SU-DHL-6 (cell line): Measurements from ENCODE around the gene ATRN.

ENCODE experiments used
- EZH2phosphoT487 ChIP-seq: fragments of 200-600 bp; sonication (generic), shearing (Covaris generic); conservative IDR thresholded peaks from 2 replicates; pipeline ENCODE4 v1.6.1; 2018; ENCODE audit warnings: mild to moderate bottlenecking, antibody characterized with exemption, low read length, moderate library complexity, mixed read lengths
- TF ChIP-seq, protein P1 (sequence below): fragments of 200-600 bp; sonication (generic); IDR thresholded peaks from one replicate; pipeline ENCODE4 v1.5.1; 2017; ENCODE audit warnings: antibody characterized with exemption, mild to moderate bottlenecking, low read length, moderate library complexity; ENCODE audit not compliant: insufficient read depth, poor library complexity, severe bottlenecking

DNA sequence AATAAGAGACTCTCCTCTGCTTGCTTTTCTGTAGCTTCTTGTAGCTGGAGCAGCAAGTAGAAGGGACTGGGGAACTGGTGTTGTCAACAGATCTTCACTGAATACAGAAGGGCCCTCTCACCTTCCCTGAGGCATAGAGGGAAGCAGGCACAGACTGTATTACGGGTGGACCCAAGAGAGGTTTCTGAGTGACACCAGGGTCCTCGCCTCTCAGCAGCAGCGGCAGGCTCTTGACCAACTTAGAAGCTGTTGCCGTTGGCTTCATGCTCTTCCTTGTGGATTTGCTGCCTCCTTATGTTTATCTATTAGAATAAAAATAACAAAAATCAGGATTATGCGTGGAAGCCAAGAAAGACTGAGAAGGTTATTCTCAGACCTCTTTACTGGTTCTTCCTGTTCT is 160.7 kb downstream of the ATRN start:
- no peak for TF ChIP-seq EZH2phosphoT487
- TF ChIP-seq, protein P1, sequence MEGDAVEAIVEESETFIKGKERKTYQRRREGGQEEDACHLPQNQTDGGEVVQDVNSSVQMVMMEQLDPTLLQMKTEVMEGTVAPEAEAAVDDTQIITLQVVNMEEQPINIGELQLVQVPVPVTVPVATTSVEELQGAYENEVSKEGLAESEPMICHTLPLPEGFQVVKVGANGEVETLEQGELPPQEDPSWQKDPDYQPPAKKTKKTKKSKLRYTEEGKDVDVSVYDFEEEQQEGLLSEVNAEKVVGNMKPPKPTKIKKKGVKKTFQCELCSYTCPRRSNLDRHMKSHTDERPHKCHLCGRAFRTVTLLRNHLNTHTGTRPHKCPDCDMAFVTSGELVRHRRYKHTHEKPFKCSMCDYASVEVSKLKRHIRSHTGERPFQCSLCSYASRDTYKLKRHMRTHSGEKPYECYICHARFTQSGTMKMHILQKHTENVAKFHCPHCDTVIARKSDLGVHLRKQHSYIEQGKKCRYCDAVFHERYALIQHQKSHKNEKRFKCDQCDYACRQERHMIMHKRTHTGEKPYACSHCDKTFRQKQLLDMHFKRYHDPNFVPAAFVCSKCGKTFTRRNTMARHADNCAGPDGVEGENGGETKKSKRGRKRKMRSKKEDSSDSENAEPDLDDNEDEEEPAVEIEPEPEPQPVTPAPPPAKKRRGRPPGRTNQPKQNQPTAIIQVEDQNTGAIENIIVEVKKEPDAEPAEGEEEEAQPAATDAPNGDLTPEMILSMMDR = no peak
